HUDEP-2 (cell line): ENCODE measurements around the gene BHLHE23.

ENCODE experiments used
- DNase-seq, 76 experiments: peaks; one replicate each; lab custom pipeline; 2025; ENCODE audit not compliant: unreplicated experiment in 76 of 76; lab: John Stamatoyannopoulos, UW

BHLHE23 gene

DNA sequence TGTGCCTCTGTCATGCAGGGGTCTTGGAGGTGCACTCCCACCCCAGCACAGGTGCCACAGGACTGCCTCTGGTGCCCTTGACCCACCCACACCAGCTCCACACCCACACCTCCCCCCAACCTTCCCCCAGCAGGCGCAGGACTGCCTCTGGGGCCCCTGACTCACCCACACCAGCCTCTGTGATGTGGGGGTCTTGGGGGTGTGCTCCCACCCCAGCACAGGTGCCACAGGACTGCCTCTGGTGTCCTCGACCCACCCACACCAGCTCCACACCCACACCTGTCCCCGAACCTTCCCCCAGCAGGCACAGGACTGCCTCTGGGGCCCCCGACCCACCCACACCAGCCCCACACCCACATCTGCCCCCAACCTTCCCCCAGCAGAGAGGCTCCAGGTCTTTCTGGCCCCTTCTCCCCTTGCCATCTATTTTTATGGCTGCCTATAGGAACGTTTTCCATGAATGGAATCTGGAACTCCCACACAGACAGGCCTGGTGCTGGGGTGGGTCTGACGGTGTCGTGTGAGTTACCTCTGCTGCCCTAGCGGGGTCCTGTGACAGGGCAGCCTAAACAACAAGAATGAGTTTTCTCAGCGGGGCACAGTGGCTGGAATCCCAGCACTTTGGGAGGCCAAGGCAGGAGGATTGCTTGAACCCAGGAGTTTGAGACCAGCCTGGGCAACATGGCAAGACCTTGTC lies 30.8 kb downstream of the BHLHE23 start:
- DNase-seq: no peak

DNA sequence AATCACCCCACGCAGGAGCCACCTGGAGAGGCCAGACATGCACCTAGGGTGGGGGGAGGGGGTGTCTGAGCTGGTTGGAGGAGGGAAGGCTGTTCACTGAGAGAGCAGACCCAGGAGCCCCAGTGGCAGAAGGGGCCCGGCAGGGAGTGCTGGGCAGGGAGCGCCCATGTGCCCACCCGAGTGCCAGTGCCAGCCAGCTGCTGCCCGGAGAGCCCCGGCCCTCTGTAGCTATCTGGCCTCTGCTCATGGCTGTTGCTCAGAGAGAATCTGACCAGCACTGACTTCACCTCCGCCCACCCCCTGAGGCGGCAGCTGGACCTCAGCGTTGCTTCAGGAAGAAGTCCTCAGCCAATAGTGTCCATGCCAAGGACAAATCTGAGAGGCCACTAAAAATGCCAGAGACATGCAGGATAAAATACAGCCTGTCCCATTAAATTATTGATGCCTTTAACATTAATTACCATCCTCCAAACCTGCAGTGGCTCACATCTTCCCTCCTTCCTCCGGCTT lies 31.5 kb downstream of the BHLHE23 start:
- no peak for DNase-seq

DNA sequence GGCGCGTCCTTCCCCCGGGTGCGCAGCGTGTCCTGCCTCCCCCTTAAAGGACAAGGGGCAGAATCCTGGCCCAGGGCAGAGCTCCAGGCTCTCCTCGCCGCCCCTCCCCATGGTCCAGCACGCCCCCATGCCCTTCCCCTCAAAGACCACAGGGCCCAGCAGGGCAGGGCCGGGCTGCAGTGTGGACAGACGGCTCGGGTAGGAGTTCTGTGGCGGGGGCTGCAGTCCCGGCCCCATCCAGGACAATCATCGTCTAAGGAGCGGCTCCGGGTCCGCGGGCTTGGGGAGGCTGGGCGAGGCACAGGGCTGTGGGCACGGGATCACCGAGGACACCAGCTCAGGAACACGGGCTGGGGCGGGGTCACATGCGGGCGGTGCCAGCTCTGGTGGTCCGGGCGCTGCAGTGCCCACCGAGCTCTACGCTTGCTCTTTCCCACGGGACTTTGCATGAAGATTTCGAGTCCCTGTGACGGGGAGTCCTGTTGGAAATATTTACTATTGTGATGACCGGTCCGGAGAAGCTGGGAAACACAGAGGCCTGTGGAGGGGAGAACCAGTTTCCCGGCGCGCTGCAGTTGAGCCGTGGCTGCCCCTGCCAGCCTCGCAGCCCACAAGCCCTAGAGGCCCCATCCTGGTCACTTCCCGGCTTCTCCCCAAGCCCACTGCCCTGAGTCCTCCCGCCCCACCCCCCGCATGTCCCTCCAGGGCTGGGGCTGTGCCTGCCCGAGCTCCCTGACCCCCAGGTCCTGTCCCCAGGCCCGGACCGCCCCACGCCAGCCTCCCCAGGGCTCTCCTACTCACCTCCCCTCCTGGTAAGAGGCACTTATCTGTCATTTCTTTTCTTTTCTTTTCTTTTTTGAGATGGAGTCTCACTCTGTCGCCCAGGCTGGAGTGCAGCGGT lies 33.7 kb downstream of the BHLHE23 start:
- no peak for DNase-seq

DNA sequence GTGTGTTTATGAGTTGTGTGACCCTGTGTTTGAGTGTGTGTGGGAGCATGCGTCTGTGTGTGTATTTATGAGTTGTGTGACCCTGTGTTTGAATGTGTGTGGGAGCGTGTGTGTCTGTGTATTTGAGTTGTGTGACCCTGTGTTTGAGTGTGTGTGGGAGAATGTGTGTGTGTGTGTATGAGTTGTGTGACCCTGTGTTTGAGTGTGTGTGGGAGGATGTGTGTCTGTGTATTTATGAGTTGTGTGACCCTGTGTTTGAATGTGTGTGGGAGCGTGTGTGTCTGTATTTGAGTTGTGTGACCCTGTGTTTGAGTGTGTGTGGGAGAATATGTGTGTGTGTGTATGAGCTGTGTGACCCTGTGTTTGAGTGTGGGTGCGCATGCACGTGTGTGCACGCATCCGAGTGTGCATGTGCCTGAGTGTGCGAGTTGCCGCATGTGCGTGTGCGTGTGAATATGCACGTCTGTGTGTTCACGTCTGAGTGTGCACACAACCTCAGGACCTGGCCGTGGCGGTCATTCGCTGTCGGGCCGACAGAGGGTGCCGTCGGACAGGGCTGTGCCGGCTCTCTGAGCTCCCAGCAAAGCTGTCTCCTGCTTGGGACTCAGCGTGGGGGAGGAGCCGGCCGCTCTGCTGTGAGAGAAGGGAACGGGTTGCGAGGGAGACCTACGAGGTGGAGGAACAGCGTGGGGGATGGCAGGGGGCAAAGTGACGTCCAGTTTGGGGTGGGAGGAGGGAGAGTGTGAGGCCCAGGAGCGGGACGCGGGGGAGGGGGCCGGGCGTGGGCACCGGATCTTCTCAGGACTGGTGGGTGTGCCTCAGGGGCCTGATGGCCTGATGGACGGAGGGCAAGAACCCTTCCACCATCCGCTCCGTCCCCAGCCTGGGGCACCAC lies 34.6 kb downstream of the BHLHE23 start:
- peak in 71 of 76 experiments; percentile 19 to 89 (median 69) for DNase-seq

DNA sequence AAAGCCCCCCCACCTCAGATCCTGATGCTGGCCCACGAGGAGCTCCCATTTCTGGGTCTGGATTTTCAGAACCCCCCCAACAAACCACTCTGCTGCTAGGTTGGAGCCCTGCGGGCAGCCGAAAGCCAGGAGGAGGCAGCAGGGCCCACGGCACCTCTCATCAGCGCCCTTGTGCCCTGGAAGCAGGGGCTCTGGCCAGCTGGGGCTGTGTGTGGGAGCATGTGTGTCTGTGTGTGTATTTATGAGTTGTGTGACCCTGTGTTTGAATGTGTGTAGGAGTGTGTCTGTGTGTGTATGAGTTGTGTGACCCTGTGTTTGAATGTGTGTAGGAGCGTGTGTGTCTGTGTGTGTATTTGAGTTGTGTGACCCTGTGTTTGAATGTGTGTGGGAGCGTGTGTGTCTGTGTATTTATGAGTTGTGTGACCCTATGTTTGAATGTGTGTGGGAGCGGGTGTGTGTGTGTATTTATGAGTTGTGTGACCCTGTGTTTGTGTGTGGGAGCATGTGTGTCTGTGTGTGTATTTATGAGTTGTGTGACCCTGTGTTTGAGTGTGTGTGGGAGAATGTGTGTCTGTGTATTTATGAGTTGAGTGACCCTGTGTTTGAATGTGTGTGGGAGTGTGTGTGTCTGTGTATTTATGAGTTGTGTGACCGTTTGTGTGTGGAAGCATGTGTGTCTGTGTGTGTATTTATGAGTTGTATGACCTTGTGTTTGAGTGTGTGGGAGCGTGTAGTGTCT lies 35.4 kb downstream of the BHLHE23 start:
- no peak for DNase-seq

DNA sequence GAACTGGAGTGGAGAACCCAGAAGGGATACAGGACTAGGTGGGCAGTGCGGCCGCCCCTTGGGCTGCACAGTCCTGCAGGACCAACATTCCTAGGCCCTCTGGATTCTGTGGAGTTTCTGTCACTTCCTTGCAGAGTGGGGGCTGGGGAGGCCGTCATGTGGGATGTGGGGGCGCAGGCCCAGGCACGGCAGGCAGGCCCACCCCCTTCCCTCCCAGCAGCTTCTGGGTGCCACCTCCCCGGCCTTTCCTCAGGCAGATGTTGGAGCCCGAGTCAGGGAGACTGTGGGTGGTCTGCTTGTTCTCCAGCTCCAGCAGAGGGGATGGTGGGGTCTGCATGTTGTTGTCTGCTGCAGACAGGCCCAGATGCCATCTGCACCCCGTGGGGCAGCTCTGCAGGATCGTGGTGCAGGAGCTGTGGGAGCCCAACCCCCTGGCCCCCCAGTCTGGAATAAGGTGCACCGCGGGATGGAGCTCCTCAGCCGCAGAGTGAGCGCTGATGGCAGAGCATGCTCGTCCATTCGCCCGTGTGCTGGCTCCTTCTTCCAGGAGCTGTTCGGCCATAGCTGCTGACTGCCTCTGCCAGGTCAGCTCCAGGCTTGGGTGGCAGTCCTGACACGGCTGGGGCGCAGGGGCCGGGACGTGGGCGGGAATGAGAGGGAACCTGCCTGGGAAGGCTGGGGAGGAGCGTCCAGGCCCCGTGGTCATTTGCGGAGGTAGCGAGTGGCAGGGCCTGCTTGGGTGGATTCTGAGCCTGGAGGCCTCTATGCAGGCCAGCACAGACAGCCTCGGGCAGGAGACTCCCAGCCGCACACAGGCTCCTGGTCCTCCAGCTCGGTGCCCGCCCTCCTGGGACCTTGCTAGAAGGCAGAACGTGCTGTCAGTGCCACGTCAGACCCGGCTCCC lies 36.2 kb downstream of the BHLHE23 start:
- no peak for DNase-seq

DNA sequence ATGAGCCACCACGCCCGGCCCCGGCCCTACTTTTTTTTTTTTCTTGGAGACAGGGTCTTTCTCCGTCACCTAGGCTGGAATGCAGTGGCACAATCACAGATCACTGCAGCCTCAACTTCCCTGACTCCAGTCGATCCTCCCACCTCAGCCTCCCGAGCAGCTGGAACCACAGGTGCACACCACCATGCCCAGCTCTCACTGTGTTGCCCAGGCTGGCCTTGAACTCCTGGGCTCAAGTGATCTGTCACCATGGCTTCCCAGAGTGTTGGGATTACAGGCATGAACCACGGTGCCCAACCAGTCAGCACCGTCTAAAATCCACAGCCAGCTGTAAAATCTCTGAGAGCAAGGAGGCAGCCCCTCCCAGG lies 36.8 kb downstream of the BHLHE23 start:
- no peak for DNase-seq

DNA sequence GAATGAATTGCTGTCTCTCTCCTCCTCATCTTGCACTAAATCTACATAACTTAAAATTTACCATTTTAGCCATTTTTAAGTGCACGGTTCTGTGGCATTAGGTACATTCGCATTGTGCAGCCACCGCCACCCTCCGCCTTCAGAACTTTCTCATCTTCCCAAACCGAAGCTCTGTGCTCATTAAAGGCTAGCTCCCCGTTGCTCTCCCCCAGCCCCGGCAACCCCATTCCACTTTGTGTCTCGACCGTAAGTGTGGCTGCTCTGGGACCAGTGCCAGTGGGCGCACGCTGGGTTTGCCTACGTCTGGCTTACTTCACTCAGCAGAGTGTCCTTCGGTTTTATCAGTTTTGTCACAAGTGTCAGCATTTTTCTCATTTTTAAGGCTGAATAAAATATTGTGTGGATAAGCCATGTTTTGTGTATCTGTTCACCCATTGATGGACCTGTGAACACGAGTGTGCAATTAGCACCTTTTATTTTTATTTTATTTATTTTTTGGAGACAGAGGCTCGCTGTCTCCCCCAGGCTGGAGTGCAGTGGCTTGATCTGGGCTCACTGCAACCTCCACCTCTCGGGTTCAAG lies 37.5 kb downstream of the BHLHE23 start:
- peak in 4 of 76 experiments; percentile 9 to 22 (median 12) for DNase-seq

DNA sequence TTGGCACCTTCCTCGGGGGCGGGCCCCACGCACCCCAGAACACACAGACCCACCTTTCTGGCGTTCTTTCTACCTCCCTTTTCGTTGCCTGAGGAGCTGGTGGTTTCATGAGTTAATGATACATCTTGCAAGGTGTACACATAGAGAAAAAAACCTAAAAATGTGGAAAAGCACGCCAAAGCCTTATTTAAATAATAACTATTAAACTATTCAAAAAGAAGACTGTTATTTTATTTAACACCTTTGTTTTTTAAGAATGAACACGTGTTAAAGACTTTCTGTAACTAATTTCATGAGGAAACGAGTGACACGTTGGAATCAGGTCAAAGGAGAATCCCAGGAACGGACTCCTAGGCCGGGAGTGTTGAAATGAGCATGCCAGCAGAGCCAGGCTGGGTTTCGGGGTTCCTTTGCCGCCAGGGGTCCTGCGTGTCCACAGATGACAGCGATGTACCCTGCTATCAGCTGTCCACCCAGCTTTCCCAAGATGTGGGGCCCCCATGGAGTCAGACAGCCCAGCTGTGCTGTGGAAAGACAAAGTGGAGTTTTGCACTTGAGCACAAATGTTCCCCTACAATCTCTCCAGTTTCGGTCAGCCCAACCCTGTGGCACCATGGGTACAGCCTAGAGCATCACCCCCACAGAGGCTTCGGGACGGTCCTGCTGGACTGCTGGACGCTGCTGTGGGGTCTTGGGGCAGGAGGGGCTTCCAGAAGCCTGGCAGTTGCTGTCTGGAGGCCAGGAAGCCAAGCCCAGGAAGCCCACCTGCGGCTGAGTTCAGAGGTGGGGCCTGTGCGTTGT lies 38.2 kb downstream of the BHLHE23 start:
- DNase-seq: no peak

DNA sequence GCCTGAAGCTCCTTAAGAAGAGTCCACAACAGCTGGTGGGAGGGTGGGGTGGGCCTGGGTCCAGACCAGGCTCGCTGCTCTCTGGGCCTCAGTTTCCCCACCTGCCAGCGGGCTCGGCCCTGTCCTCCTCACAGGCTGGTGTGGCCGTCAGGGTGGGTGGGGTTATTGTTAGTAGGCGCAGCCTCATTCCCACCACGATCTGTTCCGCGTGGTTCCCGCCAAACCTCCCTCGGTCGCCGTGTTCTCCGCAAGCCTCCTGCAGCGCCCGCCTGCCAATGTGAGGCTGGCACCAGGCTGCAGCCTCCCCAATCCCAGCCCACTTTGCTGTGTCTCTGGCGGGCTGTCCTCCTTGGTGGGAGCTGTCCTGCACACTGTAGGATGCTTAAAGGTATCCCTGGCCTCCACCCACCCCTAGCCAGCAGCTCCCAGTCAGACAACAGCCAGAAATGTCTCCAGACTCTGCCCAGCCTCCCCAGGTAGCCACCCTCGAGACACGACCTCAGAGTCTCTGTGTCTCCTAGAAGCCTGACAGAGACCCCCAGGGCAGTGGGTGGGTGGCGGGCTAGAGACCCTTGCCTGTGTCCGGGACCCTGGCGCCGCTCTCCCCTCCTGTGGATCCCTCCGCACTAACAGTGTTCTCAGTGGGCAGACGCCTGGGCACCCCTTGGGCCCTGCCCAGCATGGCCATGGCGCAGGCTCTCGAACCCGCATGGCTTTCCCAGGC lies 39.0 kb downstream of the BHLHE23 start:
- DNase-seq: no peak

DNA sequence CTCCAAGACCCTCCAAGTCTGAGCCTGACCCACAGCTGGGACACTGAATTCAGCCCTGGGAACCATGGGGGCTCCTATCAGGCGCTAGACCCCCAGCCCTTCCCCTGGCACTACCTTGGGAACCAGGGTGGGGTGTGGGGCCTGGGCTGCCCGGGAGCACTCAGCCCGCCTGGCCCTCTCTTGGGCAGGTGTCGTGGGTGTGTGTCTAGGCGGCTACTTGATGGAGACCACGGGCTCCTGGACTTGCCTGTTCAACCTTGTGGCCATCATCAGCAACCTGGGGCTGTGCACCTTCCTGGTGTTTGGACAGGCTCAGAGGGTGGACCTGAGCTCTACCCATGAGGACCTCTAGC lies 39.6 kb downstream of the BHLHE23 start:
- DNase-seq: no peak

DNA sequence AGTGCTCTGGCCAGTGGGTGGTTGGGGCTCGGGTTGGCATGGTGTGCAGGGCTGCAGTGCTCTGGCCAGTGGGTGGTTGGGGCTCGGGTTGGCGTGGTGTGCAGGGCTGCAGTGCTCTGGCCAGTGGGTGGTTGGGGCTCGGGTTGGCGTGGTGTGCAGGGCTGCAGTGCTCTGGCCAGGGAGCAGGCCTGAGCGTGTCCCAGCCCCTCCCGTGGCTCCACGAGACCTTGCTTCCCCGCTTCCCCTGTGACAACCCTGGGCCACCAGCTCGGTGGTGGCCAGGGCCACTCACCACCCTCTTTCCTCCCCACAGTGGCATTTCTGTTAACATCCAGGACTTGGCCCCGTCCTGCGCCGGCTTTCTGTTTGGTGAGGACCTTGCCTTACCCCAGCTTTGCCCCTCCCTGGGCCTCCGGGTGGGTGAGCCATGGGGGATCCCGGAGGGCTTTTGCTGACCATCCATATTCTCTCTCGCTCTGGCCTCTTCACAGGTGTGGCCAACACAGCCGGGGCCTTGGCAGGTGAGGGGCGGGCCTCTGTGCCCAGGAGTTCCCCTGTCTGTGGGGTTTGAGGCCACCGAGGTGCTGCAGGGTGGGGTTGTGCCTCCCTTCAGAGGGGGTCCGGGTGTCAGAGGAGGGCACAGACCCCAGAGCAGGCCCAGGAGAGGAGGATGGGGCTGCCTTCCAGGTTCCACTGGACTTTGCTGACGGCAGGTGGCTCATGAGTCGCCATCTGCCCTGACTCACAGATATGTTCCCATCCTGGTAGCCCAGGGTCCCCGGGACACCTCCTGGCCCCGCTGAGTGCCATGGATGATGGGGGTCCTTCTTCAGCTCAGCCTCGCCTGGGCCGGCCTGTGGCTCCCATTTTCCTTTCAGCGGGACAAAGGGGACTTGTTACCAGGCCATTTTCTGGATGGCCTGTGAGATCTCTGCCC lies 40.3 kb downstream of the BHLHE23 start:
- DNase-seq: no peak

DNA sequence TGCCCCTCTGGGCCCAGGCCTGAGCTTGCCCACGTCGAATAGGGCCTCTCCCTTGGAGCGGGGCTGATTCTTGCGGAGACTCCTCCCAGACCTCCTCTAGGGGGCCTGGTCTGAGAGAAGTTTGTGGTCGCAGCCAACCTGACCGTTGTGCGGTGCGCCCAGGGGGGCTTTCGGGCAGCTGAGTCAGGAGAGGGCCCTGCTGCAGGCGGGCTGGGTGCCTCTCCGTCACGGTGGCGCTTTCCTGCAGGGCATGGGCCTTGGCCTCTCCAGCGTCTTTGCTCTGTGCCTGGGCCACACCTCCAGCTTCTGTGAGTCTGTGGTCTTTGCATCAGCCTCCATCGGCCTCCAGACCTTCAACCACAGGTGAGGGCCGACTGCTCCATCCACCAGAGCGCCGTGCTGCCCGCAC lies 41.4 kb downstream of the BHLHE23 start:
- DNase-seq: no peak

DNA sequence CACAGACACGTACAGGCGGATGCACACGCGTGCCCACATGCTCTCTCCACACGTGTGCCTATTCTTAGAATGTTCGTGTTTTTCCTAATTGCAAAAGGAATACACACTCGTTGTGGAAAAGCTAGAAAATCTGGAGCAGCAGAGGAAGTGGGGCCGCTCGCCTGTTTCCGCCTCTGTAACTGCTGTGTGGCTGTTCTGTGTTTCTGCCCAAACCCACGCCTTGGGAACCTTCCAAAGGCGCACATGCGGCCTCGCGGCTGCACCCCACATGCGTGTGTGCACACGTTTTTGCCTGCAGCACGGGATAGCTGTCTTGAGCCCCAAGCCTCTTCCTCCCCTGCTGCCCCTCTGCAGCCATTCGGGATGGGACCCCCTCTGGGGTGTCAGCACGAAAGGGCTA lies 42.1 kb downstream of the BHLHE23 start:
- no peak for DNase-seq

DNA sequence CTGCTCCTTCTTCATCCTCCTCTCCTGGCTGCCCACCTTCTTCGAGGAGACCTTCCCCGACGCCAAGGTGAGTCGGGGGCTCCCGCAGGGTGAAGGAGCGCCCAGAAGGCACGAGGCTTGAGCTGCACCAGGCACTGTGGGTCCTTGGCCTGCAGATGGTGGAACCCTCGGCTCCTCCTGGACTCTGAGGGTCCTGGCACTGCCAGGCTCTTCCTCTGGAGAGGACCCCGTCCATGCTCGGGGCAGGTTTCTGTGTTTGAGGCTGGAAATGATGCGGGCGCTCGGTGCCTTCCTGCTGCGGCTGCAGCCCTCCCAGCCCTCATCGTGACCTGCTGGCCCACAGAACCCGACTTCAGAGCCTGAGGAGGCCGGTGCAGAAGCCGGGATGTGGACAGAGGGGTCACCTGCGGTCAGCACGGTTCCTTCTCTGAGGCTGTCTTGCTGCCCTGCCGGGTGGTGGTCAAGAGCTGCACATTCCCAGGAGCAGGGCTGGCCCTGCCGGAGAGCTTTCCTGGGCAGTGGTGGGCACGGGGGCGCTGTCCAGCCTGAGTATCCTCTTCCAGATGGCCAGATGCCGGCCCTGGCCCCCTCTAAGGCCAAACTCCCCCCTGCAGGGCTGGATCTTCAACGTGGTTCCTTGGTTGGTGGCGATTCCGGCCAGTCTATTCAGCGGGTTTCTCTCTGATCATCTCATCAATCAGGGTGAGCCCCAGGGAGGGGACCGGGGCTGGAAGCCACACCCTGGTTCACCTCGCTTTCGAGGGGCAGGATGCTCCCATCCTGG lies 43.0 kb downstream of the BHLHE23 start:
- no peak for DNase-seq
